Activated CD8-positive, alpha-beta memory T cell treated with anti-CD3 and anti-CD28 coated beads, Interleukin-2, amount 50 U/mL, for 1 hour (primary cell): ENCODE measurements around the gene GALNT9.

Source experiments
- DNase-seq: peaks from one replicate; pipeline ENCODE4 v3.0.0-alpha.2; 2020; ENCODE audit errors: extremely low read depth

GALNT9 gene

GRCh38 chr12:132185705-132186104, 143.7 kb downstream of the GALNT9 start:
- DNase-seq: no peak

DNA sequence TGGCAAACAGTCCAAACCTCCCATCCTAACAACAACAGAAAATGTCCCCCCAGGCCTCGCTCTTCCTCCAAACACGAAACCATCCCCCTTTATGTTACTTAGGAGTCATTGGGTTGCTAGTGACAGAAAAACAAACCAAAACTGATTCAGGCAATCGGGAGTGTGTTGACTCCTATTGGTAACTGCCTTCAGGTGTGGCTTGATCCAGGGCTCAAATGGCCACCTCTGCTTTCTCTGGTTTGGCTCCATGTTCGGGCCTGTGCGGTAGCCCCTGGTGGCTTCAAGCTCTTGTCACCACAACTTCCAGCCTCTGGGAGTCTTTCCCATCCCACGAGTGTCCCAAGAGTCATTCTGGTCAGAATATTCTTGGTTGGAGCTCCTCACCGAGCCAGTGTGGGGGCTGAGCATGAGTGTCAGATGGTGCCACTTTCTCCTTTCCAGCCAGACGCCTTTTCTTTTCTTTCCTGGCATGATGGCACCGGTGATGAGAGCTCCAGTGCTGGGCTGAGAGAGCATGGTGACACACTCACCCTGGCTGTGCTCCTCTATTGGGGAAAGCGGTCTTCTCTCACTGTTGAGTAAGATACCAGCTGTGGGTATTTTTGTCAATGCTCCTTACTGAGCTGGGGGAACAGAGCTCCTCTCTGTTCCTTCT, 146.6 kb downstream of the GALNT9 start:
- DNase-seq: no peak

DNA sequence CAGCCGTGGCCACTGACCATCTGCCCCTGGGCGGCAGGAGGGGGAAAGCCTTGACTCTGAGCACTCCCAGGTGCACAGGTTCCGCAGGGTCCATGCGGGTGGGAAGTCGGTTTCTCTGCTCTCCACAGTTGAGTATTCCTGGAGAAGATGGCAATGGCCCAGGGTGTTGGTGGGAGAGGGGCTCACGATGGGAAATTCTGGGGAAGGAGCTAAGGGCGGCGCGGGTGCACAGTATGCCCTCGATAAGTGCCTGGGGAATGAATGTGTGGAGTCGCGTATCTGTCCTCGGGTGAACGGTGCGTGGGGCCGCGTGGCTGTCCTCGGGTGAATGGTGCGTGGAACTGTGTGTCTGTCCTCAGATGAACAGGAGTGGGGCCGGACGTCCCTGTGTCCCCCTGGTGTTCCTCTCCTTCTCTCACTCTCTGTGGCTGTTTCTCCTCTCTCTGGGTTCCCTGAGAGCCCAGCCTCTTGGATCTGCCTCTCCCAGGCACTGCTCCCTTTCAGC, 147.1 kb downstream of the GALNT9 start:
- no peak for DNase-seq

- DNase-seq: no peak
These were observed 147.7 kb downstream of the GALNT9 start for GRCh38 chr12:132181570-132182200.

DNA sequence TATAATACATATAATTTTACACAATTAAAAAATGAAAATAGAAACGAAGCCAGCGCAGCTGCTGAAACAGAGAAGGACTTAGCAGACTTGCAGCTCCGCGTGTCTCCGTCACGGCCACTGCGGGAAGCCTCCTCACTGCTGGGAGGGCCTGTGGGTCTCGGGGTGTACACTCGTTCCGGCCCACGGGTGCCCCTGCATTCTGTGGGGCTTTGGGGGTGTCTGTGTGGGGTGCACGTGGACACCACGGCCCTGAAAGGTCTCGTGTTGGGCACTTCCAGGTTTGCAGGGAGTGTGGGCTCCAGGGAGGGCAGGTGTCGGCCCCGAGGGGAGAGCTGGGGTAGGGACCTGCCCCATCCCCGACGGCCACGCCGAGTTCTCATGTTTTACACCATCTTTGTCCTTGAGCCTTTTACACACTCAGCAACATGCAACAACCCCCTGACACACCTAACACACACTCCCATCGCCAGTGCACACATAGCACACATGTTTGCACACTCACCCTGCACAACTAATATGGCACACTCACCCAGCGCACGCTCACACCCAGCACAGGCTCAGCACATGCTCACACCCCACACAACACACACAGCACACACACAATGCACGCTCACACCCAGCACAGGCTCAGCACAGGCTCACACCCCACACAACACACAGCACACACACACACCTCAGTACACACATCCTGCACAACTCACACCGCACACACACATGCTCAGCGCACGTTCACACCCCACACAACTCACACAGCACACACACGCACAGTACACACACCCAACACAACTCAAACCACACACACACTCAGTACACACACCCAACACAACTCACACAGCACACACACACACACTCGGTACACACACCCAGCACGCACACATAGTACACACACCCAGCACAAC, 148.5 kb downstream of the GALNT9 start:
- no peak for DNase-seq

DNA sequence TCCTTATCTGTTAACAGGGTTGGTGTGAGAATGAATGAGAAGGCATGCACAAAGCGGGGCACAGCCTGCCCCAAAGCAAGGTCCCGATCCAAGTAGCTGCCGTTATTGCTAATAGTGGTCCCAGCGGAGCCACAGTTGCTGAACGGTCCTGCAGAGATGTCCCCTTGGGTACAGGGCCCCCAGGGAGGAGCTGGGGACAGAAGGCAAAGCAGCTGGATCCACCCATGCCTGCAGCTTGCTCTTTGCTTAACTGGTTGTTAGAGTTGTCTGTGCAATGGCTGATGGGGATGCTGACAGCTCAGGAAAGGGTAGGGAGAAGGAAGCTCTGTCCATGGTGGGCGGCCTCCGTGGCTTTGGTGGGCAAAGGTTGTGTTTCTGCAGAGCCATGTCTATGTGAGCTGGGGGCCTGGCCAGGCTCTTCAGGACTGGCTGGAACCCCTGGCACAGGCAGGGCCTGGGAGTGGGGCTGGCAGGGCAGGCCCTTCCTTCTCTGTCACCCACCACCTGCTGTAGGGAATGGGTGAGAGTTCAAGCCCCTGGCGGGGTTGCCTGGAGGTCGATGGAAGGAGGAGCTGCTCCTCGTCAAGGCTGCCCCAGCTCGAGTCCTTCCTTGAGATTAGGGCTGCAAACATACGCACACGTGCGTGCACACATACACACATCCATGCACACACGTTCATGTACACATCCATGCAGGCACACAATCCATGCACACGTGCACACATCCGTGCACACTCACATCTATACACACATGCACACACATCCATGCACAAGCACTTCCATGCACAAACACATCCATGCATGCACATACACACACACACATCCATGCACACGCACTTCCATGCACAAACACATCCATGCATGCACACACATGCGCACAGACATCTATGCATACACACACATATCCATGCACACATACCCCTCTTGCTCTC, 149.7 kb downstream of the GALNT9 start:
- DNase-seq: no peak

GRCh38 chr12:132178801-132179401, 150.5 kb downstream of the GALNT9 start:
- DNase-seq: no peak

GRCh38 chr12:132178316-132178715, 151.1 kb downstream of the GALNT9 start:
- no peak for DNase-seq

DNA sequence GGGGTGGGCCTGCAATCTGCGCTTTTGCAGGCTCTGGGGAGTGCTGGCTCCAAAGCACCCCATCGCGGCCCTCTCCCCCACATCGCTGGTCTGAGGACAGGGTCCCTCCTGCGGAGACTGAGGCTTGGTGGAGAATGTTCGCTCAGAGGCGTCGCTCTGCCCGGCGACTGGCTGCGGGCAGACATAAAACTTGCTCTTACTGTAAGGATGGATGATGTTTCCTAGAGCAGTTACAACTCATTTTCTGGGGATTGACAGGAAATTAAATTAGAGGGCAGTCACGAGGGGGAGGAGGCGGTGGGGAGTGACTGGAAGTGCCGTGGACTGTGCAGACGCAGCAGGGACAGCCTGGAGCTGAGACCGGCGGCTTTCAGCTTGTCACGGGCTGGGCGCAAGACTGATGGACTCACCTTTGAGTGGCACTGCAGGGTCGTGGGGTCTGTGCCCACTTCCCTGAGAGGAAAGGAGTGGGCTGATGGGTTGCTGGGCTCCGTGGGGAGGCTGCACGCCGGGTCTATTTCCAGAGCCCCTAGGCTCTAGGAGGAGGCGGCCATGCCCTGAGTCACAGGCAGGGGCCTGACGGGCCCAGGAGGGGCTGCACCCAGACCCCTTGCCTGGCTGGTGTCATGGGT, 152.4 kb downstream of the GALNT9 start:
- no peak for DNase-seq

DNA sequence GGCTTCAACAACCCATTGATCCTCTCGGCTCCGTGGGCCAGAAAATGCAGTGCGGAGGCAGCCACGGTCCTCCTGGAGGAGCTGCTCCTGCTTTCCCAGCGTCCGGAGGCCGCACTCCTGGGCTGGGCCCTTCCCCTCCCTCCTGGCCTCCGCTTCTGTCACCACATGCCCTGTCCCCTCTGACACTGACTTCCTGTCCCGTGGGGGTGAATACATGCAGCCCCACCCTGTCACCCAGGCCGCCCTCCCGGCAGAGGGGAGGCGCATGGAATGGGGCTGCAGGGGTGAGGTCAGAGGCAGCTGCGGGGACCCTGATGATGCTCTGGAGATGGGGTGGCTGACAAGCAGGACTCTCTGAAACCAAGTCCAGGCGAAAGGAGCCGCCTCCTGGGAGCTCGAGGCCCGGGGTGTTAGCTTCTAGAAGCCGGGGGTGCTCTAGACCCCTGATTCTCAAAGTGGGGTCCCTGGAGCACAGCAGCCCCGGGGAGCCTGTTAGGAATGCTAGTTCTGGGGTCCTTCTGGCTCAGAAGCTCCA, 152.9 kb downstream of the GALNT9 start:
- DNase-seq: no peak

GRCh38 chr12:132175496-132176384, 153.6 kb downstream of the GALNT9 start:
- no peak for DNase-seq

- DNase-seq: no peak
These were observed 154.4 kb downstream of the GALNT9 start for GRCh38 chr12:132174839-132175490.

GRCh38 chr12:132174015-132174838, 155.2 kb downstream of the GALNT9 start:
- DNase-seq: no peak

GRCh38 chr12:132173135-132174014, 156.0 kb downstream of the GALNT9 start:
- no peak for DNase-seq

GRCh38 chr12:132172619-132173018, 156.8 kb downstream of the GALNT9 start:
- DNase-seq: no peak

- DNase-seq: no peak
These were observed 157.3 kb downstream of the GALNT9 start for GRCh38 chr12:132171968-132172521.
